HepG2 (cell line): ENCODE measurements around the gene ANKRD44. TPM values are rescaled to one million over a fixed set of nuclear protein-coding genes. Genes with fewer than 3 reads are reported as not detected.

ENCODE experiments used
- ATAC-seq: fragments of 200-7000 bp; cut with Tn5 transposase; 3 replicates; pipeline ENCODE4 v1.9.1; 2020; ENCODE audit warnings: mild to moderate bottlenecking, moderate library complexity
- BruUV-seq: library from RNA; stranded (reverse); fragments of 400-500 nt; replicated peaks from 2 replicates; lab custom pipeline; 2021; lab: Mats Ljungman, UMichigan
- CTCF ChIA-PET: fragments of 300-600 bp; formaldehyde crosslinking; extraction: SDS; loops from one replicate; lab custom pipeline; 2021; ENCODE audit warnings: low total read pairs, inconsistent platforms, low intra/inter-chr PET ratio; lab: Yijun Ruan, JAX
- POLR2A ChIA-PET: fragments of 350-600 bp; sonication (Branson Sonifier 250); formaldehyde crosslinking; loops from one replicate; lab custom pipeline; 2020; ENCODE audit warnings: antibody characterized with exemption, inconsistent platforms; lab: Yijun Ruan, JAX
- DNase-seq: peaks from one replicate; pipeline ENCODE4 v3.0.0-alpha.2; 2015; ENCODE audit warnings: low spot score
- FAIRE-seq: peaks from 3 replicates; lab custom pipeline; 2011; peaks lifted over from hg19 to GRCh38; lab: Jason Lieb, UNC
- H2AFZ ChIP-seq: one replicate; pipeline ENCODE4 v1.6.1; 2011; ENCODE audit warnings: low read length, inconsistent platforms
- H3K27ac ChIP-seq: fragments of 300-600 bp; 3 replicates; pipeline ENCODE4 v1.8.0; 2011; ENCODE audit warnings: mixed run types, mild to moderate bottlenecking, mixed read lengths, low read length, inconsistent platforms; ENCODE audit not compliant: insufficient read depth; ENCODE audit errors: extremely low read length
- H3K27me3 ChIP-seq, 2 experiments: fragments of 200-600 bp in 1 of 2; 2 replicates in 1 of 2; 3 replicates in 1 of 2; pipeline versions ENCODE4 v1.6.0 to v1.8.0; 2011; ENCODE audit warnings: low read length in 2 of 2, mild to moderate bottlenecking in 2 of 2, moderate library complexity in 2 of 2, inconsistent platforms in 1 of 2; ENCODE audit not compliant: insufficient read depth in 2 of 2, control insufficient read depth in 1 of 2
- H3K36me3 ChIP-seq, 2 experiments: fragments of 200-600 bp in 1 of 2; replicated peaks in 1 of 2; 2 replicates in 1 of 2; 3 replicates in 1 of 2; pipeline versions ENCODE4 v1.5.1 to v1.8.0; 2011; ENCODE audit warnings: low read length in 2 of 2, inconsistent platforms in 1 of 2; ENCODE audit not compliant: insufficient read depth in 2 of 2, control insufficient read depth in 1 of 2
- H3K4me1 ChIP-seq: 2 replicates; pipeline ENCODE4 v1.5.1; 2012; ENCODE audit warnings: low read length, inconsistent platforms; ENCODE audit not compliant: insufficient read depth
- H3K4me2 ChIP-seq: 2 replicates; pipeline ENCODE4 v1.6.0; 2011; ENCODE audit warnings: low read depth, low read length, inconsistent platforms
- H3K4me3 ChIP-seq, 3 experiments: fragments of 200-600 bp in 1 of 3; sonication (generic), shearing (Covaris generic) in 1 of 3; replicated peaks in 1 of 3; 2 replicates each; pipeline ENCODE4 v1.5.1; 2011 to 2016; ENCODE audit warnings: low read length in 3 of 3, inconsistent platforms in 2 of 3, low read depth in 2 of 3, mild to moderate bottlenecking in 2 of 3, control low read depth in 1 of 3, mixed read lengths in 1 of 3; ENCODE audit not compliant: insufficient read depth in 1 of 3
- H3K79me2 ChIP-seq: one replicate; pipeline ENCODE4 v1.6.1; 2011; ENCODE audit warnings: low read length, inconsistent platforms; ENCODE audit not compliant: insufficient read depth
- H3K9ac ChIP-seq: 2 replicates; pipeline ENCODE4 v1.6.0; 2011; ENCODE audit warnings: mild to moderate bottlenecking, low read depth, low read length, inconsistent platforms; ENCODE audit not compliant: insufficient read depth
- H3K9me3 ChIP-seq: 2 replicates; pipeline ENCODE4 v1.5.1; 2012; ENCODE audit warnings: mild to moderate bottlenecking, low read length
- H4K20me1 ChIP-seq: 2 replicates; pipeline ENCODE4 v1.6.0; 2011; ENCODE audit warnings: inconsistent platforms, mild to moderate bottlenecking, low read length, moderate library complexity; ENCODE audit not compliant: insufficient read depth
- IRX3 ChIP-seq: sonication (generic); formaldehyde crosslinking; IDR thresholded peaks from 2 replicates; pipeline ENCODE4 v1.8.1; 2023; ENCODE audit warnings: mild to moderate bottlenecking, low read depth, missing genetic modification reagents, borderline replicate concordance
- MED8 ChIP-seq: sonication (generic); formaldehyde crosslinking; IDR thresholded peaks from 2 replicates; pipeline ENCODE4 v1.8.1; 2023; ENCODE audit warnings: mild to moderate bottlenecking, missing genetic modification reagents; ENCODE audit not compliant: insufficient replicate concordance
- NFE2 ChIP-seq: sonication (generic); formaldehyde crosslinking; IDR thresholded peaks from 2 replicates; pipeline ENCODE4 v1.4.0; 2020; ENCODE audit warnings: missing genetic modification reagents
- NR2F2 ChIP-seq: IDR thresholded peaks from 2 replicates; pipeline ENCODE4 v1.6.1; 2012; ENCODE audit warnings: low read depth, inconsistent platforms, borderline replicate concordance
- RFX1 ChIP-seq: fragments of 450-650 bp; IDR thresholded peaks from 2 replicates; pipeline ENCODE4 v1.6.1; 2017
- RFX5 ChIP-seq: IDR thresholded peaks from 2 replicates; pipeline ENCODE4 v1.6.1; 2011; ENCODE audit warnings: low read depth, low read length, improper control_type of control experiment
- YY1 ChIP-seq: IDR thresholded peaks from 2 replicates; pipeline ENCODE4 v1.6.1; 2011; ENCODE audit warnings: low read length, low read depth, moderate library complexity, mild to moderate bottlenecking; ENCODE audit not compliant: insufficient read depth, insufficient replicate concordance
- ZNF232 ChIP-seq: sonication (generic); formaldehyde crosslinking; IDR thresholded peaks from 2 replicates; pipeline ENCODE4 v1.4.0; 2020; ENCODE audit warnings: missing genetic modification reagents, borderline replicate concordance
- ZNF567 ChIP-seq: sonication (generic); formaldehyde crosslinking; IDR thresholded peaks from 2 replicates; pipeline ENCODE4 v1.8.1; 2023; ENCODE audit warnings: mild to moderate bottlenecking, missing genetic modification reagents, borderline replicate concordance
- WGBS: methylation state at CpG from one replicate; pipeline ENCODE4 v1.1.6; 2017; ENCODE audit warnings: low lambda C conversion rate; 5-methylcytosine and 5-hydroxymethylcytosine counted together
- in situ Hi-C: cut with HindIII; loops from 2 replicates; pipeline ENCODE4 v1.10.0; 2017; ENCODE audit warnings: low pct_unique_long_range_greater_than_20kb; ENCODE audit not compliant: extremely low pct_ligation_motif_present
- intact Hi-C: fragments of 100-400 bp; cut with micrococcal nuclease; formaldehyde crosslinking; loops from one replicate; pipeline ENCODE4 v1.10.0; 2022; ENCODE audit not compliant: unreplicated experiment
- polyA plus RNA-seq, 8 experiments: library from polyadenylated mRNA; depleted of rRNA in 3 of 8; stranded (reverse) in 7 of 8; unstranded in 1 of 8; fragments of >200 nt; fragmentation: Illumina TruSeq in 4 of 8; extraction: Trizol in 4 of 8; gene quantifications; 2 replicates each; pipeline versions ENCODE4 v1.2.1 to v1.2.3, GENCODE V29; 2011 to 2016; ENCODE audit warnings: low read depth in 4 of 8, missing spikeins in 1 of 8, mixed read lengths in 1 of 8; ENCODE audit not compliant: insufficient read depth in 1 of 8
- total RNA-seq, 5 experiments: library from RNA; depleted of rRNA; stranded (reverse); fragments of >200 nt; fragmentation: Illumina TruSeq; extraction: Trizol; gene quantifications; 2 replicates each; pipeline ENCODE4 v1.2.3, GENCODE V29; 2016; ENCODE audit warnings: low read depth in 1 of 5
- TF ChIP-seq, protein P1 (sequence below): sonication (generic); formaldehyde crosslinking; conservative IDR thresholded peaks from 2 replicates; pipeline ENCODE4 v1.4.0; 2020; ENCODE audit warnings: missing genetic modification reagents
- TF ChIP-seq, protein P2 (sequence below): sonication (generic); formaldehyde crosslinking; IDR thresholded peaks from 2 replicates; pipeline ENCODE4 v1.5.0; 2020; ENCODE audit warnings: mild to moderate bottlenecking, missing genetic modification reagents, borderline replicate concordance

Gene ANKRD44
- total and polyA plus RNA-seq, 2 of the 13 experiments (the other 11 are each of a cell fraction or from before 2014, with no cell fraction given), result 0.04 to 0.11 TPM

DNA sequence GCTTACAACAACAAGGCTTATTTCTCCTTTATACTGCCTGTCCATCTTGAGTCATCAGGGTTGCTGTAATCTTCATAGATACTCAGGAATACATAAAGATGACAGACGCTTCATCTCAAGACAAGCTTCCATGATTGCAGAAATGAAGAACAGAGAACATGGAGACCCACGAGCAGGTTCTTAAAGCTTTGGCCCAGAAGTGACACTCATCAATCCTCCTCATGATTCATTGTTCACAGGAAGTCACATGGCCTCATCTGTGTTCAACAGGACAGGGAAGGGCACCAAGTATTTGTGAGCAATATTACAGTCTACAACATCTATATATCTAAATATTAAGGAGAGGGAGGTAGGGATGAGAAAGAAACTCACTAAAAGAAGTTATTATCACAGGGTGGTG lies 347.5 kb downstream of the ANKRD44 start:
- Histone ChIP-seq H3K4me2 (no peak overlapping the region), H3K27ac (no peak overlapping the region)
- CTCF ChIA-PET, result no interaction called here
- POLR2A ChIA-PET, result no interaction called here
- TF ChIP-seq, protein P1, sequence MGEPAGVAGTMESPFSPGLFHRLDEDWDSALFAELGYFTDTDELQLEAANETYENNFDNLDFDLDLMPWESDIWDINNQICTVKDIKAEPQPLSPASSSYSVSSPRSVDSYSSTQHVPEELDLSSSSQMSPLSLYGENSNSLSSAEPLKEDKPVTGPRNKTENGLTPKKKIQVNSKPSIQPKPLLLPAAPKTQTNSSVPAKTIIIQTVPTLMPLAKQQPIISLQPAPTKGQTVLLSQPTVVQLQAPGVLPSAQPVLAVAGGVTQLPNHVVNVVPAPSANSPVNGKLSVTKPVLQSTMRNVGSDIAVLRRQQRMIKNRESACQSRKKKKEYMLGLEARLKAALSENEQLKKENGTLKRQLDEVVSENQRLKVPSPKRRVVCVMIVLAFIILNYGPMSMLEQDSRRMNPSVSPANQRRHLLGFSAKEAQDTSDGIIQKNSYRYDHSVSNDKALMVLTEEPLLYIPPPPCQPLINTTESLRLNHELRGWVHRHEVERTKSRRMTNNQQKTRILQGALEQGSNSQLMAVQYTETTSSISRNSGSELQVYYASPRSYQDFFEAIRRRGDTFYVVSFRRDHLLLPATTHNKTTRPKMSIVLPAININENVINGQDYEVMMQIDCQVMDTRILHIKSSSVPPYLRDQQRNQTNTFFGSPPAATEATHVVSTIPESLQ (CRISPR knock-in tag), result no peak
- TF ChIP-seq, protein P2, sequence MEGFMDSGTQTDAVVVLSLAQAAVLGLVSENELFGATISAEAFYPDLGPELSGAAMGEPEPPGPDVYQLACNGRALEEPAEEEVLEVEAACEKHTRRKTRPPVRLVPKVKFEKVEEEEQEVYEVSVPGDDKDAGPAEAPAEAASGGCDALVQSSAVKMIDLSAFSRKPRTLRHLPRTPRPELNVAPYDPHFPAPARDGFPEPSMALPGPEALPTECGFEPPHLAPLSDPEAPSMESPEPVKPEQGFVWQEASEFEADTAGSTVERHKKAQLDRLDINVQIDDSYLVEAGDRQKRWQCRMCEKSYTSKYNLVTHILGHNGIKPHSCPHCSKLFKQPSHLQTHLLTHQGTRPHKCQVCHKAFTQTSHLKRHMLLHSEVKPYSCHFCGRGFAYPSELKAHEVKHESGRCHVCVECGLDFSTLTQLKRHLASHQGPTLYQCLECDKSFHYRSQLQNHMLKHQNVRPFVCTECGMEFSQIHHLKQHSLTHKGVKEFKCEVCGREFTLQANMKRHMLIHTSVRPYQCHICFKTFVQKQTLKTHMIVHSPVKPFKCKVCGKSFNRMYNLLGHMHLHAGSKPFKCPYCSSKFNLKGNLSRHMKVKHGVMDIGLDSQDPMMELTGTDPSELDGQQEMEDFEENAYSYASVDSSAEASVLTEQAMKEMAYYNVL (CRISPR knock-in tag), result no peak
- TF ChIP-seq NFE2 (CRISPR knock-in tag), result no peak
- no peak for TF ChIP-seq ZNF232 (CRISPR knock-in tag)
- TF ChIP-seq RFX5, result no peak
- no peak for TF ChIP-seq ZNF567 (CRISPR knock-in tag)
- TF ChIP-seq IRX3, result no peak
- TF ChIP-seq YY1, result no peak
- no peak for TF ChIP-seq RFX1
- no peak for TF ChIP-seq NR2F2
- TF ChIP-seq MED8 (CRISPR knock-in tag), result no peak
- TF ChIP-seq, all 625 proteins: peak for 0
- no peak for FAIRE-seq
- DNase-seq, result no peak
- ATAC-seq, result no peak
- no peaks in the 10 kb centered on the region for H3K36me3 ChIP-seq
- intact Hi-C loops (no loop called here), in situ Hi-C loops (no loop called here)
- H3K27me3 ChIP-seq, result no peaks in the 10 kb centered on the region
- no peaks in the 10 kb centered on the region for H3K79me2 ChIP-seq
- no peak overlapping the region for H2AFZ ChIP-seq
- no peak overlapping the region for H3K9ac ChIP-seq
- H3K4me1 ChIP-seq, result peaks cover 10% of the 10 kb centered on the region
- no peaks in the 10 kb centered on the region for H3K9me3 ChIP-seq
- 19% methylated on average over 2 of the region's 2 CpGs for WGBS
- no peak overlapping the region for H3K4me3 ChIP-seq
- BruUV-seq, result no TSS peak
- 0 out of 2 replicates have a peak, but pooled peaks cover 3% of the 10 kb centered on the region for H4K20me1 ChIP-seq
